ENCODE data around the gene PRSS57. TPM values are rescaled to one million over a fixed set of nuclear protein-coding genes. Genes with fewer than 3 reads are reported as not detected.

Gene PRSS57
- total and polyA plus RNA-seq, 4 donors = 0.10 to 2.0 (median 0.60) TPM; not detected in 1

DNA sequence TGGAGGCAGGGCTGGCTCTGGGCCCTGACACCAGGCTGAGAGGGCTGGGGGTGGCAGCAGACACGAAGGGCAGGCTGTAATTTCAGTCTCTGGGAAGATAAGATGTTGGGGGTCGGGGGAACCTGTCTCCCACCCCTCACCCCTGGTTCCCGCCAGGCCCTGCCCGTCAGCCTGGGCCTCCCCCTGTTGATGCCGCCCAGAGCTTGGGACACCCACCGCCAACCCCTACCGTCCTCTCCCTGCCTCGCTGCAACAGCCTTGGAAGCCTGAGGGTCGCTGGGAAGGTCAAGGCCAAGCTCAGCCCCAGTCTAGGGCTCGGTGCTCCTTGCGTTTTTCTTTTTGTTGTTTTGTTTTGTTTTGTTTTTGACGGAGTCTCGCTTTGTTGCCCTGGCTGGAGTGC lies 28.0 kb upstream of the PRSS57 start:
- Histone ChIP-seq H3K9ac (ENCODE audit: insufficient read depth in 1 of 2, low read length in 2 of 2) (no peak overlapping the region), H3K36me3 (ENCODE audit: control insufficient read depth in 4 of 4, insufficient read depth in 4 of 4, low read length in 4 of 4) (no peaks in the 10 kb centered on the region), H3K4me3 (no peak overlapping the region), H3K27ac (ENCODE audit: low read depth in 1 of 2, low read length in 1 of 2) (peak overlapping the region in 1 of 2 donors; percentile 24), H3K4me1 (ENCODE audit: control insufficient read depth in 5 of 5, insufficient read depth in 5 of 5, low read length in 5 of 5) (peaks cover 0 to 21% (median 9%) of the 10 kb centered on the region in 5 donors), H3K27me3 (ENCODE audit: control insufficient read depth in 3 of 3, insufficient read depth in 3 of 3, low read length in 2 of 3) (no peaks in the 10 kb centered on the region), H3K9me3 (ENCODE audit: control insufficient read depth in 4 of 4, insufficient read depth in 3 of 4, low read length in 3 of 4) (no peaks in the 10 kb centered on the region)
- DNase-seq (no peak), ATAC-seq (ENCODE audit: insufficient read depth, low FRiP score) (no peak)
- WGBS, 2 donors = 81 to 85% methylated on average over 13 of the region's 13 CpGs
- TF ChIP-seq, protein P1, sequence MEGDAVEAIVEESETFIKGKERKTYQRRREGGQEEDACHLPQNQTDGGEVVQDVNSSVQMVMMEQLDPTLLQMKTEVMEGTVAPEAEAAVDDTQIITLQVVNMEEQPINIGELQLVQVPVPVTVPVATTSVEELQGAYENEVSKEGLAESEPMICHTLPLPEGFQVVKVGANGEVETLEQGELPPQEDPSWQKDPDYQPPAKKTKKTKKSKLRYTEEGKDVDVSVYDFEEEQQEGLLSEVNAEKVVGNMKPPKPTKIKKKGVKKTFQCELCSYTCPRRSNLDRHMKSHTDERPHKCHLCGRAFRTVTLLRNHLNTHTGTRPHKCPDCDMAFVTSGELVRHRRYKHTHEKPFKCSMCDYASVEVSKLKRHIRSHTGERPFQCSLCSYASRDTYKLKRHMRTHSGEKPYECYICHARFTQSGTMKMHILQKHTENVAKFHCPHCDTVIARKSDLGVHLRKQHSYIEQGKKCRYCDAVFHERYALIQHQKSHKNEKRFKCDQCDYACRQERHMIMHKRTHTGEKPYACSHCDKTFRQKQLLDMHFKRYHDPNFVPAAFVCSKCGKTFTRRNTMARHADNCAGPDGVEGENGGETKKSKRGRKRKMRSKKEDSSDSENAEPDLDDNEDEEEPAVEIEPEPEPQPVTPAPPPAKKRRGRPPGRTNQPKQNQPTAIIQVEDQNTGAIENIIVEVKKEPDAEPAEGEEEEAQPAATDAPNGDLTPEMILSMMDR (IDR thresholded peaks at IDR 0.05; ENCODE audit: control extremely low read depth, extremely low read depth) = no peak

DNA sequence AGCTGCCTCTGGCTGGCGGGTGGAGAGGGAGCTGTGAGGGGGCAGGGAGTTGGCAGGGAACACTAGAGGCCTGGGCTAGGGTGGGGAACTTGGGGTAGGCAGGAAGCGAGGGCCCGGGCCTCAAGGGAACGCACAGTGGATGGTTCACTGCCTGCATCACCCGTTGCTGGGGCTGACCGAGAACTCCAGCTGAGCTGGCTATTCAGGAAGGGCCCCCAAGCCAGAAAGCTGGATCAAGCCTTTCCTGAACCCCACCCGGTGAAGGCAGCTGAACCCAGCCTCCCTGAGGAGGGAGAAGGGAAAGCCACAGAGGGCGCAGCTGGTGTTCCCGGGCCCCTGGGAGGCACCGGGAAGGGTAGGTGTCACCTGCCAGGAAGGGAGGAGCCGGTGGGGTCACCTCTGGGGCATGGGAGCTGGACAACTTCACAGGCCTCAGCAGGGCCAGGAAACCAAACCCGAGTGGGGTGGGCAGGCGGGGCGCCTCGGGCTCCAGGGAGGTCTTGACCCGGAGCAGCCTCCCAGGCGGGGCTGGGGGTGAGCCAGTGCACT lies 27.4 kb upstream of the PRSS57 start:
- ATAC-seq (ENCODE audit: insufficient read depth, low FRiP score) (no peak), DNase-seq (peak in 1 of 3 donors; percentile 11)
- H3K27me3 ChIP-seq (ENCODE audit: control insufficient read depth in 3 of 3, insufficient read depth in 3 of 3, low read length in 2 of 3) = no peaks in the 10 kb centered on the region
- no peak overlapping the region for H3K4me3 ChIP-seq
- H3K27ac ChIP-seq (ENCODE audit: low read depth in 1 of 2, low read length in 1 of 2) = peak overlapping the region in 1 of 2 donors; percentile 3
- H3K9me3 ChIP-seq (ENCODE audit: control insufficient read depth in 4 of 4, insufficient read depth in 3 of 4, low read length in 3 of 4) = no peaks in the 10 kb centered on the region
- H3K9ac ChIP-seq (ENCODE audit: insufficient read depth in 1 of 2, low read length in 2 of 2) = no peak overlapping the region
- peaks cover 0 to 19% (median 9%) of the 10 kb centered on the region in 5 donors for H3K4me1 ChIP-seq (ENCODE audit: control insufficient read depth in 5 of 5, insufficient read depth in 5 of 5, low read length in 5 of 5)
- WGBS, 2 donors = 35 to 38% methylated on average over 17 of the region's 17 CpGs
- TF ChIP-seq, protein P1 (IDR thresholded peaks at IDR 0.05; ENCODE audit: control extremely low read depth, extremely low read depth) = no peak
- H3K36me3 ChIP-seq (ENCODE audit: control insufficient read depth in 4 of 4, insufficient read depth in 4 of 4, low read length in 4 of 4) = no peaks in the 10 kb centered on the region

DNA sequence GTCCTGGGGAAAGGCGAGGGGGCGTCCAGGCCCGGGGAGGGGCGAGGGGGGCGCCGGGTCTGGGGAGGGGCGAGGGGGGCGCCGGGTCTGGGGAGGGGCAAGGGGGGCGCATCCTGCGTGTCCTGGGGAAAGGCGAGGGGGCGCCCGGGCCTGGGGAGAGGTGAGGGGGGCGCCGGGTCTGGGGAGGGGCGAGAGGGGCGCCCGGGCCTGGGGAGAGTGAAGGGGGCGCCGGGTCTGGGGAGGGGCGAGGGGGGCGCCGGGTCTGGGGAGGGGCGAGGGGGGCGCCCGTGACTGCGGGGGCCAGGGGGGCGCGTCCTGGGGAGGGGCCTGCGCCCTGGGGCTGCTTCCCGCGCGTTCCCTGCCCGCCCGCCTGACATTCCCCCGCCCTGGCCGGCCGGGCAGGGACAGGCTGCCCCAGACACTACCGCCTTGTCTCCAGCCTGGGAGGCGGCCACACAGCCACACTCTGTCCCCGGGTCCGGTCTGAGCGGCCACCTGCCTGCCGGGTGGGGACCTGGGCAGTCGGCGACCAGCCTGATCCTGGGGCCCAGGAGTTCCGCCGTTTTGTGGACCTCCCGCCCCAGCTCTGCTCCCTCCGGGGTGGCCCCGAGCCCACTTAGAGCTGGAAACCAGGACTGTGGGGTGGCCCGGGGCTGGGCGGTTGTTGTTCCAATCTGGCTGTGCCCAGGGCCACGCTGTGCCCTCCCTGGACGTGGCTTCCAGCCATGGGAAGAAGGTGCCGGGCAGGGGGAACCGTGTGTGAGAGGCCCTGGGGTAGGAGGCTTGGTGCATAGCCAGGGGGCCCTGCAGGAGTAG lies 25.3 kb upstream of the PRSS57 start:
- 25 to 41% methylated on average over 34 to 53 of the region's 58 CpGs for WGBS, 2 donors
- H3K9ac ChIP-seq (ENCODE audit: insufficient read depth in 1 of 2, low read length in 2 of 2) = no peak overlapping the region
- TF ChIP-seq, protein P1 (IDR thresholded peaks at IDR 0.05; ENCODE audit: control extremely low read depth, extremely low read depth) = no peak
- no peak overlapping the region for H3K4me3 ChIP-seq
- peak overlapping the region in 1 of 2 donors; percentile 0 for H3K27ac ChIP-seq (ENCODE audit: low read depth in 1 of 2, low read length in 1 of 2)
- ATAC-seq (ENCODE audit: insufficient read depth, low FRiP score) = no peak
- no peaks in the 10 kb centered on the region for H3K27me3 ChIP-seq (ENCODE audit: control insufficient read depth in 3 of 3, insufficient read depth in 3 of 3, low read length in 2 of 3)
- peaks cover 0 to under 1% (median 0%) of the 10 kb centered on the region in 4 donors for H3K9me3 ChIP-seq (ENCODE audit: control insufficient read depth in 4 of 4, insufficient read depth in 3 of 4, low read length in 3 of 4)
- H3K4me1 ChIP-seq (ENCODE audit: control insufficient read depth in 5 of 5, insufficient read depth in 5 of 5, low read length in 5 of 5) = peaks cover 0 to 16% (median 9%) of the 10 kb centered on the region in 5 donors
- peaks cover 0 to 2% (median under 1%) of the 10 kb centered on the region in 4 donors for H3K36me3 ChIP-seq (ENCODE audit: control insufficient read depth in 4 of 4, insufficient read depth in 4 of 4, low read length in 4 of 4)
- DNase-seq = no peak

Data from lung (tissue), 12 donors.